Measurements from ENCODE around the gene MORC1. TPM values are rescaled to one million over a fixed set of nuclear protein-coding genes. Genes with fewer than 3 reads are reported as not detected.

Gene MORC1
- polyA plus RNA-seq = 0.01 TPM
- long read RNA-seq, donor 1 = 0 reads
- long read RNA-seq, donor 2 = 0 reads
- long read RNA-seq, donor 3 = 0 reads
- long read RNA-seq, donor 4 = 0 reads
- long read RNA-seq, donor 5 = 0 reads
- long read RNA-seq, donor 6 = 0 reads
- long read RNA-seq, donor 7 = 0 reads
- long read RNA-seq, donor 8 = 0 reads
- long read RNA-seq, donor 9 = 0 reads
- long read RNA-seq, donor 10 = 0 reads
- long read RNA-seq, donor 11 = 0 reads

GRCh38 chr3:109117939-109118338 lies at the start of gene MORC1:
TSS of gene MORC1 (minus strand) at chr3:109118134. CDS start at chr3:109118059, 75 bp downstream.
- DNase-seq = no peak
- Histone ChIP-seq H3K27ac (ENCODE audit: low read length) (no peak within 1 kb of the TSS), H3K27me3 (ENCODE audit: control insufficient read depth, insufficient read depth, low read length) (no peaks in the 10 kb centered on the region), H3K4me1 (ENCODE audit: control insufficient read depth, insufficient read depth, low read length) (peaks cover 4% of the 10 kb centered on the region), H3K36me3 (ENCODE audit: control insufficient read depth, insufficient read depth, low read length) (no peaks in the 10 kb centered on the region), H3K4me3 (ENCODE audit: low read length) (no peak within 1 kb of the TSS), H3K9me3 (ENCODE audit: control insufficient read depth, low read depth, low read length) (peaks cover 3% of the 10 kb centered on the region)
- no CpG with 5 or more reads among the region's 38 CpGs for WGBS (ENCODE audit: insufficient coverage, low lambda C conversion rate)

- Histone ChIP-seq H3K36me3 (ENCODE audit: control insufficient read depth, insufficient read depth, low read length) (no peaks in the 10 kb centered on the region), H3K27me3 (ENCODE audit: control insufficient read depth, insufficient read depth, low read length) (no peaks in the 10 kb centered on the region), H3K9me3 (ENCODE audit: control insufficient read depth, low read depth, low read length) (no peaks in the 10 kb centered on the region), H3K4me1 (ENCODE audit: control insufficient read depth, insufficient read depth, low read length) (peaks cover 13% of the 10 kb centered on the region), H3K27ac (ENCODE audit: low read length) (no peak overlapping the region), H3K4me3 (ENCODE audit: low read length) (no peak overlapping the region)
- no peak for DNase-seq
- WGBS (ENCODE audit: insufficient coverage, low lambda C conversion rate) = 100% methylated on average over 1 of the region's 4 CpGs
Observed at GRCh38 chr3:109165905-109166304, 48.0 kb upstream of the MORC1 start.

GRCh38 chr3:109161487-109162123 lies 43.7 kb upstream of the MORC1 start:
- no peaks in the 10 kb centered on the region for H3K27me3 ChIP-seq (ENCODE audit: control insufficient read depth, insufficient read depth, low read length)
- H3K27ac ChIP-seq (ENCODE audit: low read length) = peak overlapping the region; percentile 73
- peak; percentile 79 to 94 for DNase-seq
- H3K4me1 ChIP-seq (ENCODE audit: control insufficient read depth, insufficient read depth, low read length) = peaks cover 16% of the 10 kb centered on the region
- no peak overlapping the region for H3K4me3 ChIP-seq (ENCODE audit: low read length)
- WGBS (ENCODE audit: insufficient coverage, low lambda C conversion rate) = 20% methylated on average over 1 of the region's 2 CpGs
- H3K9me3 ChIP-seq (ENCODE audit: control insufficient read depth, low read depth, low read length) = peaks cover 2% of the 10 kb centered on the region
- no peaks in the 10 kb centered on the region for H3K36me3 ChIP-seq (ENCODE audit: control insufficient read depth, insufficient read depth, low read length)

- no peak overlapping the region for H3K4me3 ChIP-seq (ENCODE audit: low read length)
- WGBS (ENCODE audit: insufficient coverage, low lambda C conversion rate) = no CpG with 5 or more reads among the region's 1 CpG
- peaks cover 2% of the 10 kb centered on the region for H3K9me3 ChIP-seq (ENCODE audit: control insufficient read depth, low read depth, low read length)
- no peaks in the 10 kb centered on the region for H3K27me3 ChIP-seq (ENCODE audit: control insufficient read depth, insufficient read depth, low read length)
- H3K36me3 ChIP-seq (ENCODE audit: control insufficient read depth, insufficient read depth, low read length) = peaks cover 4% of the 10 kb centered on the region
- DNase-seq = peak; percentile 14 to 58
- H3K4me1 ChIP-seq (ENCODE audit: control insufficient read depth, insufficient read depth, low read length) = peaks cover 9% of the 10 kb centered on the region
- peak overlapping the region; percentile 17 for H3K27ac ChIP-seq (ENCODE audit: low read length)
Observed at GRCh38 chr3:109155828-109156227, 37.9 kb upstream of the MORC1 start.

- DNase-seq = no peak
- Histone ChIP-seq H3K4me3 (ENCODE audit: low read length) (no peak overlapping the region), H3K9me3 (ENCODE audit: control insufficient read depth, low read depth, low read length) (peaks cover 2% of the 10 kb centered on the region), H3K4me1 (ENCODE audit: control insufficient read depth, insufficient read depth, low read length) (peaks cover 6% of the 10 kb centered on the region), H3K27ac (ENCODE audit: low read length) (no peak overlapping the region), H3K36me3 (ENCODE audit: control insufficient read depth, insufficient read depth, low read length) (peaks cover 5% of the 10 kb centered on the region), H3K27me3 (ENCODE audit: control insufficient read depth, insufficient read depth, low read length) (no peaks in the 10 kb centered on the region)
- 80% methylated on average over 1 of the region's 2 CpGs for WGBS (ENCODE audit: insufficient coverage, low lambda C conversion rate)
Observed at GRCh38 chr3:109154979-109155378, 37.0 kb upstream of the MORC1 start.

- Histone ChIP-seq H3K36me3 (ENCODE audit: control insufficient read depth, insufficient read depth, low read length) (peaks cover 5% of the 10 kb centered on the region), H3K27me3 (ENCODE audit: control insufficient read depth, insufficient read depth, low read length) (no peaks in the 10 kb centered on the region), H3K4me1 (ENCODE audit: control insufficient read depth, insufficient read depth, low read length) (peaks cover 6% of the 10 kb centered on the region), H3K27ac (ENCODE audit: low read length) (peak overlapping the region; percentile 8), H3K4me3 (ENCODE audit: low read length) (no peak overlapping the region), H3K9me3 (ENCODE audit: control insufficient read depth, low read depth, low read length) (no peaks in the 10 kb centered on the region)
- peak in 1 of 2 donors; percentile 57 for DNase-seq
- WGBS (ENCODE audit: insufficient coverage, low lambda C conversion rate) = no CpG with 5 or more reads among the region's 4 CpGs
Observed at GRCh38 chr3:109152320-109152719, 34.4 kb upstream of the MORC1 start.

GRCh38 chr3:109149078-109149477 lies 31.1 kb upstream of the MORC1 start:
- Histone ChIP-seq H3K27me3 (ENCODE audit: control insufficient read depth, insufficient read depth, low read length) (no peaks in the 10 kb centered on the region), H3K36me3 (ENCODE audit: control insufficient read depth, insufficient read depth, low read length) (peaks cover 11% of the 10 kb centered on the region), H3K9me3 (ENCODE audit: control insufficient read depth, low read depth, low read length) (no peaks in the 10 kb centered on the region), H3K27ac (ENCODE audit: low read length) (no peak overlapping the region), H3K4me3 (ENCODE audit: low read length) (no peak overlapping the region), H3K4me1 (ENCODE audit: control insufficient read depth, insufficient read depth, low read length) (no peaks in the 10 kb centered on the region)
- no CpG with 5 or more reads among the region's 2 CpGs for WGBS (ENCODE audit: insufficient coverage, low lambda C conversion rate)
- DNase-seq = no peak

GRCh38 chr3:109143646-109144045 lies 25.7 kb upstream of the MORC1 start:
- no peak for DNase-seq
- no peak overlapping the region for H3K4me3 ChIP-seq (ENCODE audit: low read length)
- no CpG with 5 or more reads among the region's 1 CpG for WGBS (ENCODE audit: insufficient coverage, low lambda C conversion rate)
- H3K36me3 ChIP-seq (ENCODE audit: control insufficient read depth, insufficient read depth, low read length) = peaks cover 15% of the 10 kb centered on the region
- no peak overlapping the region for H3K27ac ChIP-seq (ENCODE audit: low read length)
- no peaks in the 10 kb centered on the region for H3K4me1 ChIP-seq (ENCODE audit: control insufficient read depth, insufficient read depth, low read length)
- no peaks in the 10 kb centered on the region for H3K27me3 ChIP-seq (ENCODE audit: control insufficient read depth, insufficient read depth, low read length)
- no peaks in the 10 kb centered on the region for H3K9me3 ChIP-seq (ENCODE audit: control insufficient read depth, low read depth, low read length)

- H3K36me3 ChIP-seq (ENCODE audit: control insufficient read depth, insufficient read depth, low read length) = peaks cover 9% of the 10 kb centered on the region
- no peaks in the 10 kb centered on the region for H3K27me3 ChIP-seq (ENCODE audit: control insufficient read depth, insufficient read depth, low read length)
- no CpG with 5 or more reads among the region's 4 CpGs for WGBS (ENCODE audit: insufficient coverage, low lambda C conversion rate)
- H3K4me3 ChIP-seq (ENCODE audit: low read length) = no peak overlapping the region
- no peak overlapping the region for H3K27ac ChIP-seq (ENCODE audit: low read length)
- no peaks in the 10 kb centered on the region for H3K9me3 ChIP-seq (ENCODE audit: control insufficient read depth, low read depth, low read length)
- no peaks in the 10 kb centered on the region for H3K4me1 ChIP-seq (ENCODE audit: control insufficient read depth, insufficient read depth, low read length)
- no peak for DNase-seq
Observed at GRCh38 chr3:109140318-109140717, 22.4 kb upstream of the MORC1 start.

- Histone ChIP-seq H3K4me3 (ENCODE audit: low read length) (peak overlapping the region; percentile 48), H3K27ac (ENCODE audit: low read length) (no peak overlapping the region), H3K36me3 (ENCODE audit: control insufficient read depth, insufficient read depth, low read length) (peaks cover 8% of the 10 kb centered on the region), H3K9me3 (ENCODE audit: control insufficient read depth, low read depth, low read length) (no peaks in the 10 kb centered on the region), H3K27me3 (ENCODE audit: control insufficient read depth, insufficient read depth, low read length) (no peaks in the 10 kb centered on the region), H3K4me1 (ENCODE audit: control insufficient read depth, insufficient read depth, low read length) (peaks cover 7% of the 10 kb centered on the region)
- DNase-seq = no peak
- no CpG with 5 or more reads among the region's 2 CpGs for WGBS (ENCODE audit: insufficient coverage, low lambda C conversion rate)
Observed at GRCh38 chr3:109137761-109138160, 19.8 kb upstream of the MORC1 start.

GRCh38 chr3:109136523-109136922 lies 18.6 kb upstream of the MORC1 start, which contains the start of gene C3orf85:
TSS of gene C3orf85 (plus strand) at chr3:109136719. CDS start at chr3:109136848, 129 bp downstream.
- Histone ChIP-seq H3K4me3 (ENCODE audit: low read length) (peak within 1 kb of the TSS; percentile 48), H3K9me3 (ENCODE audit: control insufficient read depth, low read depth, low read length) (no peaks in the 10 kb centered on the region), H3K4me1 (ENCODE audit: control insufficient read depth, insufficient read depth, low read length) (peaks cover 10% of the 10 kb centered on the region), H3K27me3 (ENCODE audit: control insufficient read depth, insufficient read depth, low read length) (no peaks in the 10 kb centered on the region), H3K36me3 (ENCODE audit: control insufficient read depth, insufficient read depth, low read length) (peaks cover 7% of the 10 kb centered on the region), H3K27ac (ENCODE audit: low read length) (peak within 1 kb of the TSS; percentile 71)
- 14% methylated on average over 1 of the region's 3 CpGs for WGBS (ENCODE audit: insufficient coverage, low lambda C conversion rate)
- DNase-seq = peak; percentile 46 to 80
